ENCODE results near the gene PIK3C2G.

DNA sequence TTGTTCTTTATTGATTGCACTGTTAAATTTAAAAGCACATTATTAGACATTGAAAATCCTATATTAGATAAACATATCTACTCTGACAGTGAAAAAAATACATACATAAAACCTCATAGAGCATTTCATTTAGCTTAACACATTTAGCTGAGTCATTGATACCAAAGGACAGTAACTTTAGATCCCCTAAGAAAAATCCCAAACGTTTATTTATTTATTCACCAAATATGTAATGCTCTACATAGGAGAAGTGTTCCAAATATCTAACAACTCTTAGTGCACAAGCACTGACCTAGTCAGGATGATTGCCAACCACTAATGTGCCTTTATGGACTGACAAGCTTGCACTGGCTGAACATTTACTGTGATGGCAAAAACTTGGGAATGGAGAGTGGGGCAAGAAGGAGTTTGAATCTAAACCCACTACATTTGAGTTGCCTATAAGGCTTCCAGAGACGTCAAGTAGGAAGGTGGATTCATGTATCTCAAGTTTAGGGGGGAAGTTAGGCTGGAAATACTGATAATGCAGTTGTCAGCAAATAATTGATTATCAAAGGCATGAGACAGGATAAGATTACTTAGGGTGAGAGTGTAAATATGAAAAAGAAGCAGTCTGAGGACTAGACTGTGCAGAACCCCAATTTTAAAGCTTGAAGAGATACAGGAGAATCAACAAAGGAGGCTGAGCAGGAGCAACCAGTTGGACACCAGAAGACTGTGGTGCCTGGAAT lies 320.1 kb downstream of the PIK3C2G start:
- TF ChIP-seq EZH2phosphoT487 (IDR thresholded peaks at IDR 0.05) = no peak
- TF ChIP-seq, protein P1, sequence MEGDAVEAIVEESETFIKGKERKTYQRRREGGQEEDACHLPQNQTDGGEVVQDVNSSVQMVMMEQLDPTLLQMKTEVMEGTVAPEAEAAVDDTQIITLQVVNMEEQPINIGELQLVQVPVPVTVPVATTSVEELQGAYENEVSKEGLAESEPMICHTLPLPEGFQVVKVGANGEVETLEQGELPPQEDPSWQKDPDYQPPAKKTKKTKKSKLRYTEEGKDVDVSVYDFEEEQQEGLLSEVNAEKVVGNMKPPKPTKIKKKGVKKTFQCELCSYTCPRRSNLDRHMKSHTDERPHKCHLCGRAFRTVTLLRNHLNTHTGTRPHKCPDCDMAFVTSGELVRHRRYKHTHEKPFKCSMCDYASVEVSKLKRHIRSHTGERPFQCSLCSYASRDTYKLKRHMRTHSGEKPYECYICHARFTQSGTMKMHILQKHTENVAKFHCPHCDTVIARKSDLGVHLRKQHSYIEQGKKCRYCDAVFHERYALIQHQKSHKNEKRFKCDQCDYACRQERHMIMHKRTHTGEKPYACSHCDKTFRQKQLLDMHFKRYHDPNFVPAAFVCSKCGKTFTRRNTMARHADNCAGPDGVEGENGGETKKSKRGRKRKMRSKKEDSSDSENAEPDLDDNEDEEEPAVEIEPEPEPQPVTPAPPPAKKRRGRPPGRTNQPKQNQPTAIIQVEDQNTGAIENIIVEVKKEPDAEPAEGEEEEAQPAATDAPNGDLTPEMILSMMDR (IDR thresholded peaks at IDR 0.05) = no peak
